ENCODE results near the gene BRWD1. TPM values are rescaled to one million over a fixed set of nuclear protein-coding genes. Genes with fewer than 3 reads are reported as not detected.

BRWD1 gene
- total RNA-seq, 4 donors from 2014 or later = 55.0 to 104 (median 67.9) TPM

- H3K36me3 ChIP-seq = no peaks in the 10 kb centered on the region
- no peak overlapping the region for H3K27ac ChIP-seq (replicated peaks in 1 of 4)
- intact Hi-C loops (cut with DNase I) = no loop called here
- no peak for DNase-seq (ENCODE audit: extremely low spot score)
- no peak overlapping the region for H3K4me3 ChIP-seq
- TF ChIP-seq POLR2AphosphoS5 (IDR thresholded peaks at IDR 0.05) (no peak), EP300 (IDR thresholded peaks at IDR 0.05) (no peak), CTCF (IDR thresholded peaks at IDR 0.05) (no peak), POLR2A (IDR thresholded peaks at IDR 0.05; ENCODE audit: low read depth) (no peak)
- no peaks in the 10 kb centered on the region for H3K27me3 ChIP-seq
- 97% methylated on average over 4 of the region's 4 CpGs for WGBS
- H3K4me1 ChIP-seq = peaks cover 0 to 20% (median 16%) of the 10 kb centered on the region in 4 donors
- no peaks in the 10 kb centered on the region for H3K9me3 ChIP-seq
These were observed 12.0 kb upstream of the BRWD1 start for GRCh38 chr21:39325458-39325857.

- Histone ChIP-seq H3K27ac (replicated peaks in 1 of 4) (peak overlapping the region; percentile 76 to 86 (median 82)), H3K9me3 (no peaks in the 10 kb centered on the region), H3K36me3 (no peaks in the 10 kb centered on the region), H3K4me3 (no peak overlapping the region), H3K4me1 (peaks cover 16 to 57% (median 39%) of the 10 kb centered on the region in 4 donors), H3K27me3 (no peaks in the 10 kb centered on the region)
- intact Hi-C loops (cut with DNase I) = no loop called here
- WGBS = 73% methylated on average over 6 of the region's 6 CpGs
- DNase-seq (ENCODE audit: extremely low spot score) = no peak
- TF ChIP-seq POLR2A (IDR thresholded peaks at IDR 0.05; ENCODE audit: low read depth) = no peak
- no peak for TF ChIP-seq EP300 (IDR thresholded peaks at IDR 0.05)
- no peak for TF ChIP-seq CTCF (IDR thresholded peaks at IDR 0.05)
- TF ChIP-seq POLR2AphosphoS5 (IDR thresholded peaks at IDR 0.05) = no peak
These were observed 8.0 kb upstream of the BRWD1 start for GRCh38 chr21:39321424-39321823.

- intact Hi-C loops (cut with DNase I) = no loop called here
- Histone ChIP-seq H3K27ac (replicated peaks in 1 of 4) (peak overlapping the region; percentile 76 to 86 (median 82)), H3K9me3 (no peaks in the 10 kb centered on the region), H3K36me3 (no peaks in the 10 kb centered on the region), H3K27me3 (no peaks in the 10 kb centered on the region), H3K4me1 (peaks cover 17 to 65% (median 44%) of the 10 kb centered on the region in 4 donors), H3K4me3 (no peak overlapping the region)
- WGBS = 40% methylated on average over 3 of the region's 3 CpGs
- no peak for DNase-seq (ENCODE audit: extremely low spot score)
- no peak for TF ChIP-seq CTCF (IDR thresholded peaks at IDR 0.05)
- no peak for TF ChIP-seq EP300 (IDR thresholded peaks at IDR 0.05)
- no peak for TF ChIP-seq POLR2A (IDR thresholded peaks at IDR 0.05; ENCODE audit: low read depth)
- TF ChIP-seq POLR2AphosphoS5 (IDR thresholded peaks at IDR 0.05) = peak in 1 of 2 donors; percentile 67
These were observed 6.4 kb upstream of the BRWD1 start for GRCh38 chr21:39319814-39320332.

- TF ChIP-seq CTCF (IDR thresholded peaks at IDR 0.05) (no peak), EP300 (IDR thresholded peaks at IDR 0.05) (peak; percentile 55), POLR2A (IDR thresholded peaks at IDR 0.05; ENCODE audit: low read depth) (no peak), POLR2AphosphoS5 (IDR thresholded peaks at IDR 0.05) (peak; percentile 92 to 93)
- peaks cover 22 to 71% (median 50%) of the 10 kb centered on the region in 4 donors for H3K4me1 ChIP-seq
- intact Hi-C loops (cut with DNase I) = no loop called here
These were observed 5.9 kb upstream of the BRWD1 start for GRCh38 chr21:39319251-39319756.

More at GRCh38 chr21:39319251-39319756, 5.9 kb upstream of the BRWD1 start:
- Histone ChIP-seq H3K4me3 (no peak overlapping the region), H3K27ac (replicated peaks in 1 of 4) (peak overlapping the region; percentile 76 to 86 (median 82)), H3K9me3 (no peaks in the 10 kb centered on the region), H3K36me3 (no peaks in the 10 kb centered on the region), H3K27me3 (no peaks in the 10 kb centered on the region)
- WGBS = 32% methylated on average over 6 of the region's 6 CpGs
- DNase-seq (ENCODE audit: extremely low spot score) = peak; percentile 92

Measured in esophagus muscularis mucosa (tissue), 4 donors.